Peyer's patch (tissue), 4 donors: ENCODE data around the gene SPG11. TPM values are rescaled to one million over a fixed set of nuclear protein-coding genes. Genes with fewer than 3 reads are reported as not detected.
"Not testable (repeated sequence)": the region's sequence is repeated elsewhere in the genome, so short reads cannot be mapped to it uniquely, and the experiment has no call there.

Source experiments
- DNase-seq, 3 donors: peaks; one replicate each; pipeline ENCODE4 v3.0.0-alpha.2; 2017 to 2019
- H3K27ac ChIP-seq, 4 donors: fragments of 200-600 bp; sonication (generic); one replicate each; pipeline ENCODE4 v1.5.1; 2016 to 2019
- H3K27me3 ChIP-seq, 2 donors: fragments of 200-600 bp; sonication (generic); one replicate each; pipeline ENCODE4 v1.5.1; 2019
- H3K36me3 ChIP-seq, 3 donors: fragments of 200-600 bp; sonication (generic); one replicate each; pipeline ENCODE4 v1.5.1; 2016 to 2019
- H3K4me1 ChIP-seq, 4 donors: fragments of 200-600 bp; sonication (generic); one replicate each; pipeline ENCODE4 v1.5.1; 2016 to 2019
- H3K4me3 ChIP-seq, 4 donors: fragments of 200-600 bp; sonication (generic); 1 replicate in 3 of 4; 2 replicates in 1 of 4; pipeline ENCODE4 v1.5.1; 2016 to 2019; ENCODE audit warnings: mild to moderate bottlenecking in 1 of 4
- H3K9me3 ChIP-seq, 4 donors: fragments of 200-600 bp; sonication (generic); one replicate each; pipeline ENCODE4 v1.5.1; 2016 to 2019; ENCODE audit warnings: mild to moderate bottlenecking in 1 of 4
- POLR2A ChIP-seq, 2 donors: fragments of 450-650 bp; IDR thresholded peaks; one replicate each; pipeline ENCODE4 v1.5.1; 2017; ENCODE audit warnings: antibody characterized with exemption in 2 of 2, mild to moderate bottlenecking in 2 of 2, moderate library complexity in 2 of 2
- total RNA-seq, 4 donors: library from RNA; depleted of rRNA; stranded (reverse); fragments of >200 nt; gene quantifications; one replicate each; pipeline ENCODE4 v1.1.0, GENCODE V29; 2016
- TF ChIP-seq, protein P1 (sequence below), 6 experiments: fragments of 450-650 bp in 4 of 6; fragments of 200-600 bp in 2 of 6; sonication (generic) in 1 of 6; IDR thresholded peaks; one replicate each; pipeline ENCODE4 v1.5.1; 2017 to 2019; ENCODE audit warnings: antibody characterized with exemption in 6 of 6, mild to moderate bottlenecking in 3 of 6, moderate library complexity in 1 of 6

SPG11 gene
- total RNA-seq, 4 donors from 2014 or later = 125 to 215 (median 167) TPM

DNA sequence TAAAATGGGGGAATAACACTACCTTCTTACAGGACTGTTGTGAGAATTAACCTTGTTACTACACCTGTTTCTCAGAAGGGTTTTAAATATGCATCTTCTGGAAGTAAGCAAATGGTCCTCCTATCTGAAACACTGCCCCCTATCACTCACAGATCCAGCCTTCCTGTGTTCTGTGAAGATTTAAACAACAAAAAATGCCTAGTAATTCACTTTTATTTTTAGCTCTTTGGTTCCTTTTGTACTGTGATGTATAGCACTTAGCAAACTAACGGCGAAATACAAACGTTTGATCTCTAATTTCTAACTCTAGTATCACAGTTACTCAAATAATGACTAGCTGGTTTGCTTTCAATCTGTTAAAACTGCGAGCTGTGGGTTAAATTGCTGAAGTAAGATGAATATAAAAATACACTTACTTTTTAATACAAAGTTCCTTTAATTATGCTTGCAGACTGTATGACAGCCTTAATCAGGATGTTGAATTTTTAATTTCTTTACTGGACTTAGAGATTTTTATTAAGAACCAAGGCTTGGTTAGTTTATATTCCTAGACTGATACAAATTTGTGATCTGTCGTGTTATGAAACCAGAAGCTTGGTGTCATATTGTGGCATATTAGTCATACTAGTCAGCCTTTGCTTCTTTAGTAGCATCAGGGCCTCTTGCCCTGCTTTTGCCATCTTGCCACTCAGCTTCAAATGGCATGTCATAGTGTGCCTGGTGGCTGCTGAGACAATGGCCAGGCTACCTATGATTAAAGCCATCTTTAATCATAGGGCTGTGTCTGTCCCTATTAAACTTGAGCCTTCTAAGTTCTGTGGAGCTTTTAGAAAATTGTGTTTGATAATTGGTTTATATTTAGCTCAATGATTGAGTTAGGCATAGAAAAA is 117.3 kb downstream of the SPG11 start:
- H3K27ac ChIP-seq = no peak overlapping the region
- H3K9me3 ChIP-seq = no peaks in the 10 kb centered on the region
- H3K36me3 ChIP-seq = peaks cover 0 to 6% (median 0%) of the 10 kb centered on the region in 3 donors
- no peaks in the 10 kb centered on the region for H3K27me3 ChIP-seq
- no peak overlapping the region for H3K4me3 ChIP-seq
- no peak for TF ChIP-seq POLR2A (IDR thresholded peaks at IDR 0.05)
- TF ChIP-seq, protein P1, sequence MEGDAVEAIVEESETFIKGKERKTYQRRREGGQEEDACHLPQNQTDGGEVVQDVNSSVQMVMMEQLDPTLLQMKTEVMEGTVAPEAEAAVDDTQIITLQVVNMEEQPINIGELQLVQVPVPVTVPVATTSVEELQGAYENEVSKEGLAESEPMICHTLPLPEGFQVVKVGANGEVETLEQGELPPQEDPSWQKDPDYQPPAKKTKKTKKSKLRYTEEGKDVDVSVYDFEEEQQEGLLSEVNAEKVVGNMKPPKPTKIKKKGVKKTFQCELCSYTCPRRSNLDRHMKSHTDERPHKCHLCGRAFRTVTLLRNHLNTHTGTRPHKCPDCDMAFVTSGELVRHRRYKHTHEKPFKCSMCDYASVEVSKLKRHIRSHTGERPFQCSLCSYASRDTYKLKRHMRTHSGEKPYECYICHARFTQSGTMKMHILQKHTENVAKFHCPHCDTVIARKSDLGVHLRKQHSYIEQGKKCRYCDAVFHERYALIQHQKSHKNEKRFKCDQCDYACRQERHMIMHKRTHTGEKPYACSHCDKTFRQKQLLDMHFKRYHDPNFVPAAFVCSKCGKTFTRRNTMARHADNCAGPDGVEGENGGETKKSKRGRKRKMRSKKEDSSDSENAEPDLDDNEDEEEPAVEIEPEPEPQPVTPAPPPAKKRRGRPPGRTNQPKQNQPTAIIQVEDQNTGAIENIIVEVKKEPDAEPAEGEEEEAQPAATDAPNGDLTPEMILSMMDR (IDR thresholded peaks at IDR 0.05) = peak in 3 of 6 experiments; percentile 4 to 12 (median 6)
- H3K4me1 ChIP-seq = peaks cover 0 to 12% (median 3%) of the 10 kb centered on the region in 4 donors
- DNase-seq = no peak

DNA sequence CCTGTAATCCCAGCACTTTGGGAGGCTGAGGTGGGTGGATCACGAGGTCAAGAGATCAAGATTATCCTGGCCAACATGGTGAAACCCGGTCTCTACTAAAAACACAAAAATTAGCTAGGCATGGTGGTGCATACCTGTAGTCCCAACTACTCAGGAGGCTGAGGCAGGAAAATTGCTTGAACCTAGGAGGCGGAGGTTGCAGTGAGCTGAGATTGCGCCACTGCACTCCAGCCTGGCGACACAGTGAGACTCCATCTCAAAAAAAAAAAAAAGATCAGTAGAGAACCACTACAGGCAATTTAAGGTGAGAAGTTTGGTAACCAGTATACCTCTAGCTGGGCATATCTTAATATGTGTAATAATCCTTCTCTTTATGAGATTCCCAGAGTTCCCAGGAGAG is 118.7 kb downstream of the SPG11 start:
- not testable (repeated sequence) for H3K9me3 ChIP-seq, H3K36me3 ChIP-seq, DNase-seq, H3K27me3 ChIP-seq, H3K4me3 ChIP-seq, H3K27ac ChIP-seq
- peaks cover 0 to 18% (median 3%) of the 10 kb centered on the region in 4 donors for H3K4me1 ChIP-seq

DNA sequence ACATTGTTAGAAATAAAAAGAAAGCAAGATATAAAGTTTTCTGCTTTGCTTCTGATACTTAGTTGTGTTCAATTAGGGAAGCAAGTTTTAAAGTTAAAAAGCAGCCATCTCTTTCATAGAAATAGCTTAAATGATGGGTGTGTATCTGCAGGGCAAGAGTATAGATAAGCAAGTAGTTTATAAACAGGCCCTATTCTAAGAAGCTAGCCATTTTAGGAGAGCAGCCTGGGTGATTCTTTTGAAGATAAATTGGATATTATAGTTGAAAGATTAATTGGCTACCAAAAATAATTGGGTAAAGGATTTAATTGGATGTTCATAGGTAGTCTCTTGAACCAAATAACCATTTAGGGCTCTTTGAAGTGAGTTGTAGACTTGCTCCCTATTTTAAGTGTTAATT is 120.9 kb downstream of the SPG11 start:
- no peak overlapping the region for H3K27ac ChIP-seq
- H3K27me3 ChIP-seq = no peaks in the 10 kb centered on the region
- H3K4me3 ChIP-seq = no peak overlapping the region
- no peak for DNase-seq
- peaks cover 0 to 10% (median 0%) of the 10 kb centered on the region in 3 donors for H3K36me3 ChIP-seq
- peaks cover 0 to 33% (median 6%) of the 10 kb centered on the region in 4 donors for H3K4me1 ChIP-seq
- TF ChIP-seq POLR2A (IDR thresholded peaks at IDR 0.05) = no peak
- TF ChIP-seq, protein P1 (IDR thresholded peaks at IDR 0.05) = no peak
- H3K9me3 ChIP-seq = no peaks in the 10 kb centered on the region

DNA sequence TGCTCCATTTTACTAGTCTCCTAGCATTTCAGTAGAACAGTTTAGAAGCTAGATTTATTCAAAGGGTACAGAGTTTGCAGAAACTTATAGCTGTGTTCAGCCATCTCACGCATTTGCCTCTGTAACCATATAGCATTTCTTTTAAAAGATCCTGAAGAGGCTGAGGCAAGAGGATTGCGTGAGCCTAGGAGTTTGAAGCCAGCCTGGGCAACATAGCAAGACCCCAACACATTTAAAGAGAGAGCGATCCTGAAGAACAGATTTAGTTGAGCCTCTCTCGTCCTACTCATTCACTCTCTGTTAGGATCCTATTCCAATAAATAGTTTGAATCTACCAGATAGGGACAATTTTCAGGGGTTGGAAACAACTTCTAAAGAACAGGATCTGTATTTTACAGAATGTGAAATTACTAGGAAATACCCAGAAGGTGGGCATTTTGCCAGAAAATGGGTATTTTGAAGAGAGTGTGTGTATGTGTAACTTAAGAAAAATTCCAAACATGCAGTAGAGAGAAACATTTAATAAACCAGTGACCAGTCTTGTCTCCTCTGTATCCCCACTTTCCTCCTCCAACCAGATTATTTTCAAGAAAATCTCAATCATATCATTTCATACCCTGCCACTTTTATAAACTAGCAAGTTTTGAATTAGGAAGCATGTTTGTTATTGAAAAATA is 122.0 kb downstream of the SPG11 start:
- H3K36me3 ChIP-seq = peaks cover 0 to 10% (median 0%) of the 10 kb centered on the region in 3 donors
- H3K9me3 ChIP-seq = no peaks in the 10 kb centered on the region
- peaks cover 0 to 33% (median 5%) of the 10 kb centered on the region in 4 donors for H3K4me1 ChIP-seq
- TF ChIP-seq, protein P1 (IDR thresholded peaks at IDR 0.05) = no peak
- TF ChIP-seq POLR2A (IDR thresholded peaks at IDR 0.05) = no peak
- no peak overlapping the region for H3K27ac ChIP-seq
- no peak overlapping the region for H3K4me3 ChIP-seq
- no peaks in the 10 kb centered on the region for H3K27me3 ChIP-seq
- no peak for DNase-seq

DNA sequence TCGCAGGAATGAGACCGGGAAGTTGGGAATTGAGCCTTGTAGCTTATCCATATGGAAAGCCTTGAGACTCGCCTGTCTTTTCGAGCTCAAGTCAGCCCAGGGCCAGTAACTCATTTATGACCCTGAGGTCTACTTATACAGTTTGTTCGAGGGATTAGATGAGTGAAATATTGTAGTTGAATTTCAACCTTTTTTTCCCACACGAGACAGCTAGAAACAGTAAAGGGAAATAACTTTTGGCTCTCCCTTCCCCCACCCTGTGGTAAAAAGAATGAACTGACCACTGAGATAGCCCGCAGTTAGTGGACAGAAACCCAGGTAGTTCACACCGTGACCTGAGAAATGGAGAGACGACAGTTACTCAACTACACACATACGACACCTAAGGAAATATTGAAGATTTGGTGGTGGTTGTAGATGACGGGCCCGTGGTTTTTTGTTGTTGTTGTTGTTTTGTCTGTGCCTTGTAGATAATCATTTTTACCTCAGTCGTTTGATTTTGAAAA is 125.7 kb downstream of the SPG11 start:
- Histone ChIP-seq H3K4me3 (peak overlapping the region; percentile 84 to 94 (median 90)), H3K27ac (peak overlapping the region; percentile 97 to 99 (median 98)), H3K4me1 (peaks cover 0 to 36% (median 6%) of the 10 kb centered on the region in 4 donors), H3K27me3 (no peaks in the 10 kb centered on the region), H3K36me3 (peaks cover 0 to 16% (median 0%) of the 10 kb centered on the region in 3 donors), H3K9me3 (no peaks in the 10 kb centered on the region)
- TF ChIP-seq POLR2A (IDR thresholded peaks at IDR 0.05) = no peak
- TF ChIP-seq, protein P1 (IDR thresholded peaks at IDR 0.05) = no peak
- DNase-seq = no peak
